Keratinocyte (primary cell): ENCODE results near the gene MMP2. TPM values are rescaled to one million over a fixed set of nuclear protein-coding genes. Genes with fewer than 3 reads are reported as not detected.
A peak's percentile ranks its signal among the peaks of the same experiment; 100 is the strongest.

ENCODE experiments used
- DNase-seq: peaks from one replicate; pipeline ENCODE4 v3.0.0-alpha.2; 2011; ENCODE audit warnings: low read depth, missing footprints, low spot score
- FAIRE-seq: peaks from 2 replicates; lab custom pipeline; 2011; peaks lifted over from hg19 to GRCh38; lab: Jason Lieb, UNC
- H2AFZ ChIP-seq: 2 replicates; pipeline ENCODE4 v1.6.0; 2012; ENCODE audit warnings: low read length, control low read depth, inconsistent platforms; ENCODE audit not compliant: control insufficient read depth
- H3K27ac ChIP-seq: 2 replicates; pipeline ENCODE4 v1.5.1; 2011; ENCODE audit warnings: low read length; ENCODE audit not compliant: control insufficient read depth, insufficient read depth
- H3K27me3 ChIP-seq: 3 replicates; pipeline ENCODE4 v1.6.0; 2011; ENCODE audit warnings: low read length; ENCODE audit not compliant: control insufficient read depth, insufficient read depth; ENCODE audit errors: extremely low read depth
- H3K36me3 ChIP-seq, 2 experiments: 2 replicates in 1 of 2; 3 replicates in 1 of 2; pipeline ENCODE4 v1.5.1; 2011; ENCODE audit warnings: low read length in 2 of 2, mild to moderate bottlenecking in 1 of 2; ENCODE audit not compliant: control insufficient read depth in 2 of 2, insufficient read depth in 2 of 2; ENCODE audit errors: extremely low read depth in 1 of 2
- H3K4me1 ChIP-seq: 3 replicates; pipeline ENCODE4 v1.5.1; 2011; ENCODE audit warnings: low read length; ENCODE audit not compliant: control insufficient read depth, insufficient read depth; ENCODE audit errors: extremely low read depth
- H3K4me2 ChIP-seq: 3 replicates; pipeline ENCODE4 v1.6.0; 2011; ENCODE audit warnings: low read depth, low read length; ENCODE audit not compliant: control insufficient read depth, insufficient read depth; ENCODE audit errors: extremely low read depth
- H3K4me3 ChIP-seq, 3 experiments: fragments of 200-600 bp in 1 of 3; sonication (generic) in 1 of 3; 2 replicates in 2 of 3; 3 replicates in 1 of 3; pipeline ENCODE4 v1.5.1; 2011 to 2016; ENCODE audit warnings: low read length in 3 of 3, mild to moderate bottlenecking in 3 of 3, control low read depth in 2 of 3, inconsistent platforms in 1 of 3, low read depth in 1 of 3, mixed read lengths in 1 of 3, mixed run types in 1 of 3, moderate library complexity in 1 of 3; ENCODE audit not compliant: control insufficient read depth in 2 of 3, insufficient read depth in 2 of 3; ENCODE audit errors: extremely low read depth in 1 of 3
- H3K79me2 ChIP-seq: 2 replicates; pipeline ENCODE4 v1.6.0; 2012; ENCODE audit warnings: low read length; ENCODE audit not compliant: control insufficient read depth, insufficient read depth
- H3K9ac ChIP-seq: 3 replicates; pipeline ENCODE4 v1.6.0; 2011; ENCODE audit warnings: low read length; ENCODE audit not compliant: control insufficient read depth, insufficient read depth; ENCODE audit errors: extremely low read depth
- H3K9me1 ChIP-seq: 3 replicates; pipeline ENCODE4 v1.6.0; 2011; ENCODE audit warnings: low read length; ENCODE audit not compliant: control insufficient read depth, insufficient read depth; ENCODE audit errors: extremely low read depth
- H3K9me3 ChIP-seq: 2 replicates; pipeline ENCODE4 v1.5.1; 2012; ENCODE audit warnings: low read depth, low read length; ENCODE audit not compliant: control insufficient read depth
- H4K20me1 ChIP-seq: 3 replicates; pipeline ENCODE4 v1.6.0; 2011; ENCODE audit warnings: low read length; ENCODE audit not compliant: control insufficient read depth, insufficient read depth; ENCODE audit errors: extremely low read depth
- EZH2 ChIP-seq: IDR thresholded peaks from one replicate; pipeline ENCODE4 v1.6.1; 2012; ENCODE audit warnings: inconsistent platforms, mild to moderate bottlenecking, low read length, moderate library complexity
- dilution Hi-C: fragments of 300-500 bp; cut with MboI; formaldehyde crosslinking; loops from one replicate; pipeline ENCODE4 v1.7.0; 2020; ENCODE audit warnings: low sequenced_read_pairs; ENCODE audit not compliant: extremely low pct_ligation_motif_present
- polyA plus RNA-seq, 5 experiments: library from polyadenylated mRNA; depleted of rRNA in 3 of 5; stranded (reverse) in 3 of 5; stranded (forward) in 1 of 5; unstranded in 1 of 5; fragments of >200 nt; gene quantifications; 1 replicate in 1 of 5; 2 replicates in 3 of 5; 3 replicates in 1 of 5; pipeline versions ENCODE4 v1.2.1 to v1.2.3, GENCODE V29; 2011 to 2012; ENCODE audit warnings: missing spikeins in 2 of 5, low read depth in 1 of 5, low replicate concordance in 1 of 5
- TF ChIP-seq, protein P1 (sequence below), 3 experiments: IDR thresholded peaks in 1 of 3; conservative IDR thresholded peaks in 1 of 3; optimal IDR thresholded peaks in 1 of 3; 2 replicates in 2 of 3; 3 replicates in 1 of 3; pipeline versions ENCODE3 to v1.5.1; 2011; ENCODE audit warnings: low read length in 3 of 3, mild to moderate bottlenecking in 3 of 3, moderate library complexity in 2 of 3, control low read depth in 1 of 3, inconsistent platforms in 1 of 3; ENCODE audit not compliant: insufficient read depth in 2 of 3; ENCODE audit errors: extremely low read depth in 1 of 3

The MMP2 gene
- polyA plus RNA-seq, 1 donor (not counting 4 experiments of a cell fraction or from before 2014, with no cell fraction given), result 59.2 TPM

DNA sequence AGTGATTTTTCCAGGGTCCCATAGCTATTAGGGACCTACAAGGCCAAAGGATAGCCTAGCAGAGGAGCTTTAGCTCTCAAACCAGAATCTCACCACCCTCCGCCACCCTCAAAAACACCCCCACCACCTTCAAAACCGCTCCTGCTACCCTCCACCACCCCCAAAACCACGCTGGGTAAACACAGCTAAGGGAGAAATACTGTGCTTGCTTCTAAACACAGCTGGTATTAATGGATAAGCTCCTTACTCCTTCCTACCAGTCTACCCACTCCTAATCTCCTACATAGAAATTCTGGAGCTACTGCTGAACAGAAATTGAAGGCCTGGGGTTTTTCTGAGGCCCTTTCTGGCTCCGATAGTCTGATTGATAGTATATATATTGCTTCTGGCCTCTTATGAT is 27.7 kb downstream of the MMP2 start:
- Histone ChIP-seq H3K9me3 (no peaks in the 10 kb centered on the region), H3K9me1 (no peaks in the 10 kb centered on the region), H3K27me3 (no peaks in the 10 kb centered on the region), H3K4me2 (no peak overlapping the region), H3K79me2 (peaks cover 26% of the 10 kb centered on the region), H4K20me1 (no peaks in the 10 kb centered on the region), H3K4me3 (no peak overlapping the region), H3K36me3 (no peaks in the 10 kb centered on the region), H3K4me1 (peaks cover 21% of the 10 kb centered on the region), H3K9ac (no peak overlapping the region), H2AFZ (no peak overlapping the region), H3K27ac (no peak overlapping the region)
- FAIRE-seq (no peak), DNase-seq (no peak)
- dilution Hi-C loops, result no loop called here
- no peak for TF ChIP-seq EZH2
- TF ChIP-seq, protein P1, sequence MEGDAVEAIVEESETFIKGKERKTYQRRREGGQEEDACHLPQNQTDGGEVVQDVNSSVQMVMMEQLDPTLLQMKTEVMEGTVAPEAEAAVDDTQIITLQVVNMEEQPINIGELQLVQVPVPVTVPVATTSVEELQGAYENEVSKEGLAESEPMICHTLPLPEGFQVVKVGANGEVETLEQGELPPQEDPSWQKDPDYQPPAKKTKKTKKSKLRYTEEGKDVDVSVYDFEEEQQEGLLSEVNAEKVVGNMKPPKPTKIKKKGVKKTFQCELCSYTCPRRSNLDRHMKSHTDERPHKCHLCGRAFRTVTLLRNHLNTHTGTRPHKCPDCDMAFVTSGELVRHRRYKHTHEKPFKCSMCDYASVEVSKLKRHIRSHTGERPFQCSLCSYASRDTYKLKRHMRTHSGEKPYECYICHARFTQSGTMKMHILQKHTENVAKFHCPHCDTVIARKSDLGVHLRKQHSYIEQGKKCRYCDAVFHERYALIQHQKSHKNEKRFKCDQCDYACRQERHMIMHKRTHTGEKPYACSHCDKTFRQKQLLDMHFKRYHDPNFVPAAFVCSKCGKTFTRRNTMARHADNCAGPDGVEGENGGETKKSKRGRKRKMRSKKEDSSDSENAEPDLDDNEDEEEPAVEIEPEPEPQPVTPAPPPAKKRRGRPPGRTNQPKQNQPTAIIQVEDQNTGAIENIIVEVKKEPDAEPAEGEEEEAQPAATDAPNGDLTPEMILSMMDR (optimal IDR thresholded peaks at IDR 0.05 in 1 of 3, IDR thresholded peaks at IDR 0.05 in 1 of 3, conservative IDR thresholded peaks at IDR 0.05 in 1 of 3; ENCODE audit: extremely low read depth in 1 of 3, insufficient read depth in 2 of 3, low read length in 3 of 3), result no peak

- no peak for TF ChIP-seq EZH2
- TF ChIP-seq, protein P1 (optimal IDR thresholded peaks at IDR 0.05 in 1 of 3, IDR thresholded peaks at IDR 0.05 in 1 of 3, conservative IDR thresholded peaks at IDR 0.05 in 1 of 3; ENCODE audit: extremely low read depth in 1 of 3, insufficient read depth in 2 of 3, low read length in 3 of 3), result no peak
- H3K4me2 ChIP-seq, result peak overlapping the region; percentile 92
- no peaks in the 10 kb centered on the region for H4K20me1 ChIP-seq
- no peaks in the 10 kb centered on the region for H3K9me3 ChIP-seq
- FAIRE-seq (peak; percentile 17), DNase-seq (no peak)
- peaks cover 0 to 6% of the 10 kb centered on the region in 2 experiments for H3K36me3 ChIP-seq
- peak overlapping the region; percentile 79 for H3K9ac ChIP-seq
- H3K9me1 ChIP-seq, result no peaks in the 10 kb centered on the region
- dilution Hi-C loops, result no loop called here
- H3K79me2 ChIP-seq, result peaks cover 42% of the 10 kb centered on the region
- H3K4me3 ChIP-seq, result peak overlapping the region in 1 of 3 experiments; percentile 85
- H3K4me1 ChIP-seq, result peaks cover 7% of the 10 kb centered on the region
- H3K27ac ChIP-seq, result peak overlapping the region; percentile 62
- H3K27me3 ChIP-seq, result no peaks in the 10 kb centered on the region
- H2AFZ ChIP-seq, result peak overlapping the region; percentile 20
Measured at GRCh38 chr16:55508271-55508921, 29.4 kb downstream of the MMP2 start.
